GM12865 (cell line): Measurements from ENCODE around the gene CPEB1.

Source experiments
- DNase-seq: peaks from one replicate; pipeline ENCODE4 v3.0.0; 2010; ENCODE audit warnings: low read depth
- H3K4me3 ChIP-seq: 2 replicates; pipeline ENCODE4 v1.5.1; 2011; ENCODE audit warnings: mild to moderate bottlenecking, low read depth, low read length, control low read depth
- CTCF ChIP-seq: IDR thresholded peaks from 2 replicates; pipeline ENCODE4 v1.5.1; 2011; ENCODE audit warnings: low read length, control low read depth, low read depth, inconsistent platforms; ENCODE audit not compliant: insufficient read depth; ENCODE audit errors: missing control alignments

Gene CPEB1

GRCh38 chr15:82647045-82647834 is at the start of gene CPEB1:
Gene CPEB1 (minus strand): TSS chr15:82647363. CDS start chr15:82628459, 18,904 bp downstream.
- no peak for TF ChIP-seq CTCF
- peak within 1 kb of the TSS; percentile 52 for H3K4me3 ChIP-seq
- DNase-seq, result peak; percentile 42

- H3K4me3 ChIP-seq, result no peak overlapping the region
- no peak for DNase-seq
- TF ChIP-seq CTCF, result no peak
These were observed 45.0 kb upstream of the CPEB1 start for GRCh38 chr15:82692171-82692570.

- no peak for DNase-seq
- H3K4me3 ChIP-seq, result no peak overlapping the region
- no peak for TF ChIP-seq CTCF
These were observed 42.0 kb upstream of the CPEB1 start for GRCh38 chr15:82689147-82689546.

- DNase-seq, result no peak
- no peak for TF ChIP-seq CTCF
These were observed 41.5 kb upstream of the CPEB1 start for GRCh38 chr15:82688691-82689090.

GRCh38 chr15:82681371-82681770 is 34.2 kb upstream of the CPEB1 start:
- DNase-seq, result no peak
- no peak for TF ChIP-seq CTCF
- no peak overlapping the region for H3K4me3 ChIP-seq

More at GRCh38 chr15:82688691-82689090, 41.5 kb upstream of the CPEB1 start:
- no peak overlapping the region for H3K4me3 ChIP-seq

GRCh38 chr15:82680200-82681102 is 33.3 kb upstream of the CPEB1 start:
- peak overlapping the region; percentile 59 for H3K4me3 ChIP-seq
- TF ChIP-seq CTCF, result peak; percentile 16
- peak; percentile 75 for DNase-seq
